GM19193 (cell line): ENCODE data around the gene ISOC1.

Experiments
- POLR2A ChIP-seq: IDR thresholded peaks from 4 replicates; pipeline ENCODE4 v1.6.1; 2011; ENCODE audit not compliant: insufficient read depth, insufficient read length; ENCODE audit errors: extremely low read depth

Gene ISOC1

GRCh38 chr5:129078247-129078646, 16.3 kb upstream of the ISOC1 start:
- no peak for TF ChIP-seq POLR2A

GRCh38 chr5:129078660-129079059, 15.9 kb upstream of the ISOC1 start:
- TF ChIP-seq POLR2A, result no peak

GRCh38 chr5:129079496-129079895, 15.1 kb upstream of the ISOC1 start:
- TF ChIP-seq POLR2A, result no peak

- no peak for TF ChIP-seq POLR2A
Observed at GRCh38 chr5:129080766-129081165, 13.8 kb upstream of the ISOC1 start.

DNA sequence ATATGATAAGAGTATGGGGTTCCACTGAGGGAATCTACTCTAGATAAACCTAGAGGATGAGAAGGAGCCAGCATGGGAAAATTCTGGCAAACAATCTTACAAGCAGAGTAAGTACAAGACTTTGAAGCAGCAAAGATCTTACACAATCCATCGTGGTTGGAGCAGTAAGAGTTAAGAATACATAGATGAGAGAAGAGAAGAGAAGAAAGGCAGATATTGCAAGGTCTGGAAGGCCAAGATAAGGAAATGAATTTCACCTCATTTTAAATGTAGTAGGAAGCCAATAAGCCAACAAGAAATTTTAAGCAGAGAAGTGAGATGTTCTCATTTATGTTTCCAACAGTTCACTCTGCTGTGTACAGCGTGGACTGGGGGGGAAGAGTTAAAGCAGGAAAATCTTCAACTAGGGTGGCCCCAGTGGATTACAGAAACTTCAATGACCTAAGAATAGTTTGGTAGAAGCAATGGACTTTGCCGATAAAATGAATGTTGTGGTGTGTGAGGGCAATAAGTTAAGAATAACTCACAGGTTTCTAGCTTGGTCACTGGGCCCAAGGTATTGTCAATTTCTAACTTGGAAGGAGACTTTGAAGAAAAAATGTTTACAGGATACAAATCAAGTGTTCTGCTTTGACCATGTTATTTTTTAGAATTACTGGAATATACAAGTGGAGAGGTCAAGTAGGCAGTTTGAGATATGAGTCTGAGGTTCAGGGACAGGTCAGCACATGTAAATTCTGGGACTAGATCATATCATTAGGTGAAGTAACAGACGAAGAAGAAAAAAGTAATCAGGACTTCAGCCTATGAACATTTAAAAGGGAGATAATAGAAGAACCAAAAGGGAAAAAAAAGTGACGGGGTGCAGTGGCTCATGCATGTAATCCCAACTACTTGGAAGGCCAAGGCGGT, 12.1 kb upstream of the ISOC1 start:
- TF ChIP-seq POLR2A, result no peak

GRCh38 chr5:129094924-129095899, 663 bp downstream of the ISOC1 start:
- no peak for TF ChIP-seq POLR2A

DNA sequence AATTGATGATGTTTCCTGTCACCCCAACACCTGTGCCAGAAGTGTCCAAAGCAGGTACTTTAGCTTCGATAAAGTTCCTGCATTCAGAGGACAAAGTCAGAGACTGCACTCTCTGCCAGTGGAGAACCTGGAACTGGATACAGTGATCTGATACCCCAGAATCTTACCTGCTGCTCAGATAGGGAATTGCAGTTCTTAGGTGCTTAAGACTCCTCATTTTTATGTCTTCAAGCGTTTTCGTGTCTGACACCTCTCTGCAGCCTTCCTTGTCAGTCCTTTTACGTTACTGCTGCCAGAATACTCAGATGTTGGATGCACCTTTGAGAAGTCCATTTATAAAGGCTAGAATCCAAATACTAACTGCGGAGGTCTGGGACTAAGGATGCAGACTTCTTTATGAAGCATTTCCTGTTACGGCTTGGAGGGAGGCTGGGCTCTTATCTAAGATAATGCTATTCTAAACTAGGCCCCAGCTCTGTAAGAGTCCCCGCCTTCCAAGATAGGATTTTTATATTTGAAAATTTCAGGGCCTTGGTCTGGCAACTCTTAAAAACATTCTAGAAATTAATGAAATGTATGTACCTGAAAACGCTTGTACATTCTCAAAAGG, 1.9 kb downstream of the ISOC1 start:
- no peak for TF ChIP-seq POLR2A

- TF ChIP-seq POLR2A, result no peak
Observed at GRCh38 chr5:129097498-129098296, 3.1 kb downstream of the ISOC1 start.

GRCh38 chr5:129098488-129099183, 4.1 kb downstream of the ISOC1 start:
- TF ChIP-seq POLR2A, result no peak

DNA sequence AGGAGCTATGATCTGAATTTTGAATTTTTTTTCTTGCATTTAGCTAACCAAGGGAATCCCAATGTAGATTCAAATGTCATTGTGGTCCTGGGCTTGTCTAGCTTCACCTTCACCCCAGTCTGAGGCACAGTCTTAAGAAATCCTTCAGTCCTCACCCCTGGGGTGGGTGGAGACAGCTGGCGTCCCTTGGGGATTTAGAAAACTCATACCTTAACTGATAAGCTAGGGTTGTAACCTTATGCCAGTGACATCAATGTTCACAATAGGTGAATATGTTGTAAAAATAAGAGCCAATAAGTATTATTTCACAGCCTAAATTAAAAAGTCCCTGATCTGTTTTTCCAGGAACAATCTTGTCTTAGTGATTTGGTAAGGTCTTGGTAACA, 4.6 kb downstream of the ISOC1 start:
- no peak for TF ChIP-seq POLR2A

GRCh38 chr5:129101794-129102193, 7.2 kb downstream of the ISOC1 start:
- no peak for TF ChIP-seq POLR2A

GRCh38 chr5:129103397-129103796, 8.8 kb downstream of the ISOC1 start:
- TF ChIP-seq POLR2A, result no peak

GRCh38 chr5:129104915-129105455, 10.4 kb downstream of the ISOC1 start:
- TF ChIP-seq POLR2A, result no peak
